GM10847 (cell line): ENCODE measurements around the gene GKN2.

Source experiments
- POLR2A ChIP-seq: IDR thresholded peaks from 2 replicates; pipeline ENCODE4 v1.6.1; 2011; ENCODE audit not compliant: insufficient read length; ENCODE audit errors: extremely low read depth

GKN2 gene, protein sequence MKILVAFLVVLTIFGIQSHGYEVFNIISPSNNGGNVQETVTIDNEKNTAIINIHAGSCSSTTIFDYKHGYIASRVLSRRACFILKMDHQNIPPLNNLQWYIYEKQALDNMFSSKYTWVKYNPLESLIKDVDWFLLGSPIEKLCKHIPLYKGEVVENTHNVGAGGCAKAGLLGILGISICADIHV

DNA sequence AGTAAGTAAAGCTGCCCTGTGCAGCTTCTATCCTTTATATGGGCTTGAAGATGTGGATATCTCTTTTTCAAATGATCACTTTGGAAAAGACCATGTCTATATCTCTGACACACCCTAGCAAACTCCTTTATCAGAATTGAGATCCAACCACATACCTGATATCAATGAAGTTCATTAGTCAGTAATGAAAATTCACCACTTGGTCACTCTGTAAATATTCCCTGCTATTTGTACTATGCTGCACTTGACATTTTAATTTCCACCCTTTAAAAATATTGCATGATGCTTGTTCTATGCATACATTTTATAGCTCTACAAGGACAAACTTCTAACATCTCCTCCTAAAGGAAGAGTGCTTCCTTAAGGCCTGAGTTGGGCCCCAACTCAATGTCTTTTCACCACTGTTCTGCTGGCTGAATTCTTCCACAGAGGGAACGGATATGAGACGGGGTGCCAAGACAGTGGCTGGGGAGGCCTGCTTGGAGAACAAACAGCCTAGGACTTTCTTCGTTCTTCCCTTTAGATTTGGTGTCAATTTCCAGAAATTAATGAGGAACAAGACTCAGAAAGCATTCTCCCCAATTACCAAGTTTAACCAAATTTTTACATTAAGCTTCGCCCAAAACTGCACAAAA, at the start of gene GKN2:
TSS of gene GKN2 (minus strand) at position 7 of the 635 bp plus-strand sequence. CDS start 32 bp downstream, outside the sequence.
- no peak for TF ChIP-seq POLR2A

- no peak for TF ChIP-seq POLR2A
These were observed 49.2 kb upstream of the GKN2 start for GRCh38 chr2:69001879-69002278.

DNA sequence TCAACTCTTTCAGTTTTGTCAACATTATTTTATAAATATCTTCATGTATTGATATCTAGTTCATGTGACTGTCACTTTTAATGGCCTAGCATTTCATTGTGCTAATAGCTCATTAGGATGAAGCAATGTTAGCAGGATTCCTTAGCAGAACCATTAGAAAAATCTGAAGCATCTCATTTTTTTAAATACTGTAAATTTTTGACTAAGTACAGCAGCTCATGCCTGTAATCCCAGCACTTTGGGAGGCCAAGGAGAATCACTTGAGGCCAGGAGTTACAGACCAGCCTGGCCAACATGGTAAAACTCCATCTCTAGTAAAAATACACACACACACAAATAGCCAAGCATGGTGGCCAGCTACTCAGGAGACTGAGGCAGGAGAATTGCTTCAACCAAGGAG, 44.7 kb upstream of the GKN2 start:
- no peak for TF ChIP-seq POLR2A

- no peak for TF ChIP-seq POLR2A
These were observed 43.2 kb upstream of the GKN2 start for GRCh38 chr2:68995916-68996315.

DNA sequence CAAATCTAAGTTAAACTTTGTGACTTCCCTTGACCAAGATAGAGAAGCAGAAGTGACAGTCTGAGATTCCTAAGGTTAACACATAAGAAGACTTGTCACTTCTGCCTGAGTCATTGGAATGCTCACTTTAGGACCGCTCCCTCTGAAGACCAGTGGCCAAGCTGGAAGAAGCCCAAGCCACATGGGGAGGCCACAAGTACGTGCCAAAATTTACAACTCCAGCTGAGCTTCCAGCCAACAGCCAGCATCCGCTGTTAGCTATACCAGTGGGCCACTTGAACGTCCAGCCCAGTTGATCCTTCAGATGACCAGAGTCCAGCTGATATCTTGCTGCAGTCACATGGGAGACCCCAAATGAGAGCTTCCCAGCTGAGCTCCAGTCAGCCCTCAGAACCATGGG, 42.2 kb upstream of the GKN2 start:
- no peak for TF ChIP-seq POLR2A

DNA sequence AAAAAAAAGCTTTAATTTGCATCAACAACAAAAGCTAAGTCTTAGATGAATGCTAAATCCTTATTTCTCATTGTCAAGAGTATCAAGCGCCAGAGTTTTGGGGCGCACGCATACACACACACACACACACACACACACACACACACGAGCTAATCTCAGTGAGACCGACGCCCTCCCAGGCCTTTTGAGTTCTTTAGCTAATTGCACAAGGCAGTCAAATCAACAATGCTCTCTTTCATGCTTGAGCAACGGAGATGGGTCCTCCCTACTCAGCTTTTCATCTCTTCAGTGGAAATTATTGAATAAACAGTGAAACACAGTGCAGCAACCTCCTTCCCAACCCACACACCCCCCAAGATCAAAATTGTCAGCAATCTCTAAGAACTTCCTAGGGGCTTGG, 41.0 kb upstream of the GKN2 start:
- no peak for TF ChIP-seq POLR2A

GRCh38 chr2:68992933-68993332, 40.2 kb upstream of the GKN2 start:
- TF ChIP-seq POLR2A: no peak

GRCh38 chr2:68992341-68992740, 39.6 kb upstream of the GKN2 start:
- TF ChIP-seq POLR2A: no peak

DNA sequence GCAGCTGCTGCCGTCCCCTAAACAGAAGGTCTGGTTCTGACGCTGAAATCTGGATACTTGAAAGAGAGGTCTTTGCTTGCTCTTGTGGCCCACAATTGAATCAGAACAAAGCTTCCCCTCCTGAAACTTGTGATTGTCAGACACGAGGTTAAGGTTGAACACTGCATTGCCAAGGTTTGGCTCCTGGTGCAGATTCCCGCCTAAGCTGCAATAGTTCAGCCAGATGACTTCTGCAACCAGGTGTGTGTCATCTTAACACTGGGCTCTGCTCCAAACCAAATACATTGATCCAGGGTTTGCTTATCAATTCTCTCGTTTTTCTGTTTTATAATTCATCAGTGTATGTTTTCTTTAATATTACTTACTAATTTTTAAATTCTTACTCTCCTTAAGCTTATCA, 36.3 kb upstream of the GKN2 start:
- no peak for TF ChIP-seq POLR2A

GRCh38 chr2:68987021-68987503, 34.4 kb upstream of the GKN2 start:
- TF ChIP-seq POLR2A: no peak

DNA sequence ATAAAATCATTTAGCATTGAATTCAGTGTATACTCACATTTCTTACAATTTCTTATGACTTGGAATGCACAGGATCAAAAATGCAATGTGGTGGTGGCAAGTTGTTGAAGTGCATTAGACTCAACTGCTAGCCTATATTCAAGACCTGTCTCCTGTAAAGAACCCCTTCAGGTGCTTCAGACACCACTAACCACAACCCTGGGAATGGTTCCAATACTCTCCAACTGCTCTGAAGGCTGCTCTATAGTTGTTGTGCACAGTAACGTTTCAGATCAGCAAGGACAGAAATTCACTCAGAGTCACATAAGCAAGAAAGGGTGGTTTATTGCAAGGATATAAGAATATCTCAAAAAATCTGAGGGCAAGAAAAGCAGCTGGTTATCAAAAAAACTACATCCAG, 28.3 kb upstream of the GKN2 start:
- no peak for TF ChIP-seq POLR2A

DNA sequence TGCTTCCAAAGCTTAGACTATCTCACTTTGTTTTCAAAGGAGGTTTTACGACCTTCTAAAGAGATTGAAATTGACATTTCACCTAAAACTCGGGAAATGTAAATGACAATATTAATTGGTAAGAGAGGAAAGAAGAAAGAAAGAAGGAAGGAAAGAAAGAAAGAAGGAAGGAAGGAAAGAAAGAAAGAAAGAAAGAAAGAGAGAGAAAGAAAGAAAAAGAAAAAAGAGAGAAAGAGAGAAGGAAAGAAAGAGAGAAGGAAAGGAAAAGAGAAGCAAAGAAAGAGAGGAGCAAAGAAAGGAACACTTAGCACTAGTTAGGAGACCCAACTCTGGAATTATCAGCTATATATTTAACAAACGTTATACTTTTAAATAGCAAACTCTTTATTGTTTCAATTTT, 25.4 kb upstream of the GKN2 start:
- TF ChIP-seq POLR2A: no peak

DNA sequence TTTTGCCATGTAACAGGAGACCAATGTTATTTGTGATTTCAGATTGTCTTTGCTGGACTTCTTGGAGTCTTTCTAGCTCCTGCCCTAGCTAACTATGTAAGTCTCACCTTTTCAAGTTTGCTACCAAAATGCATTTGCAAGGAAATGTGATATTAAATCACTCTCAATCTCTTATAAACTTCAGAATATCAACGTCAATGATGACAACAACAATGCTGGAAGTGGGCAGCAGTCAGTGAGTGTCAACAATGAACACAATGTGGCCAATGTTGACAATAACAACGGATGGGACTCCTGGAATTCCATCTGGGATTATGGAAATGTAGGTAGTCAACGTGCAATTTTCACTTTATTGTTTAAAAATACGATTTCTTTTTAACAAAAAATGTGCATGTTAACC, 24.8 kb upstream of the GKN2 start:
- TF ChIP-seq POLR2A: no peak

- no peak for TF ChIP-seq POLR2A
These were observed 23.2 kb upstream of the GKN2 start for GRCh38 chr2:68975844-68976243.

DNA sequence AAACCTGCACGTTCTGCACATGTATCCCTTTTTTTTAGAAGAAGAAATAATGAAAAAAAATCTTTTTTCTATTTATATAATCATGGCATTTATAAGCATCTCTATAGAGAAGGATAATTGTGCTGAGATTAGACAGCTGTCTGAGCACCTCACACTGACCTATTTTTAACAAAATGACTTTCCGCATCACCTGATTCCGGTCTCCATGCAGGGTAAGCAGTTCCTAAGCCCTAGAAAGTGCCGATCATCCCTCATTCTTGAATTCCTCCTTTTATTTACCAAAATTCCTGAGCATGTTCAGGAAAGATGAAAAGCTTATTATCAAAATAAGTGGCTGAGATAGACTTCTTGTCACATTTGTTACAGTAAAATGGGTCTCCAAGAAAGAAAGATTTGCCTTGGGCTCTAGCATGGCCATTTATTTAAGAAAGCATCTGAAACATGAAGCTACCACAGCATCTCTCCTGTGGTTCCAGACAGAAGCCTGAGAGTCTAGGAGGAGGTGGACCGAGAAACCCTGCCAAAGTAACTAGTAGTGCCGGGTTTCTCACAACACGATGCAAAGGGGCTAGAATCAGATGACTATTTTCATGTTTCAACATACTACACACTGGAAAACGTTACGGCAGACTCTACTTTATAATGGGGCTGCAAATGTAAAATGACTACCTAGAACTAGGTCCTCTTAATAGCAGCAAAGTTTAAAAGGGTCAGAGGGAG, 22.4 kb upstream of the GKN2 start:
- no peak for TF ChIP-seq POLR2A

DNA sequence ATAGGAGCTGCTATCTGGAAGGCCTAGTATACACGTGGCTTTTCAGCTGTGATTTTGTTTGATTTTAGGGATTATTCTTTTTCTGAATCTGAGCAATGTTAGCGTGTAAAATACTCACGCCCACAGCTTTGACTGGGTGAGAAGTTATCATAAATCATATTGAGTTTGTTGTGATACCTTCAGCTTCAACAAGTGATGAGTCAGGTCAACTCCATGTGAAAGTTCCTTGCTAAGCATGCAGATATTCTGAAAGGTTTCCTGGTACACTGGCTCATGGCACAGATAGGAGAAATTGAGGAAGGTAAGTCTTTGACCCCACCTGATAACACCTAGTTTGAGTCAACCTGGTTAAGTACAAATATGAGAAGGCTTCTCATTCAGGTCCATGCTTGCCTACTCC, 21.6 kb upstream of the GKN2 start, which contains the start of gene GKN1:
TSS of gene GKN1 (plus strand) at position 386 of the 400 bp plus-strand sequence. CDS start 42 bp downstream, outside the sequence.
- no peak for TF ChIP-seq POLR2A

DNA sequence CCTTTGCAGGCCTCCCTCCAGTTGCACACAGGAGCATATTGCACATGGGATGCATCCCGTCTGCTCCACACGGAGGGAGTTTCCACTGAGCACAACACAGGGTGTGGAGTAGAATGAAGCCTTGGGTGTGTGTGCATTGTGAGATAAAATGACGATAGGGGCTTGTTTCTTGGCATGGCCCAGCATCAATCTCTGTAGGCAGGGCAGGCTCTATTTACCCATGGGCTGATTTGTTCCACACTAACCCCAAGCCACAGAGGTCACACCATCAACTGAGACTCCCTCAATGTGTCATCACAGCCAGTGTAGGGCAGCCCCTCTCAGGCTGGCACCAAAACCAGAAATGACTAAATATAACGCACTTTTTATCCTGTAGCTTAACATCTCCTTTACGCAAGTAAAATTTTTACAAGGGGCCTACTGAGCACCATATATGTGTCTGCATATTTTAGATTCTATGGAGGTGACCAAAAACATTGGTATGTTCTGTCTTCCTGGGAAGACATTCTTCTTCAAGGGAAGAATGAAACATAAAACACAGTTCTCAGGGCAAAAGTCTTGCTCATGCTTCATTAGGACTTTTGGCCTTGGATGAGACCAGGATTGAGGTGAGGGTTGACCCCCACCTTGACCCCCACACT, 19.0 kb upstream of the GKN2 start:
- no peak for TF ChIP-seq POLR2A
